Activated gamma-delta T cell treated with Interleukin-2 at 50 U/mL for 16 hours (primary cell): ENCODE results near the gene STAC2.

Experiments
- DNase-seq: peaks from one replicate; pipeline ENCODE4 v3.0.0-alpha.2; 2020

Gene STAC2

DNA sequence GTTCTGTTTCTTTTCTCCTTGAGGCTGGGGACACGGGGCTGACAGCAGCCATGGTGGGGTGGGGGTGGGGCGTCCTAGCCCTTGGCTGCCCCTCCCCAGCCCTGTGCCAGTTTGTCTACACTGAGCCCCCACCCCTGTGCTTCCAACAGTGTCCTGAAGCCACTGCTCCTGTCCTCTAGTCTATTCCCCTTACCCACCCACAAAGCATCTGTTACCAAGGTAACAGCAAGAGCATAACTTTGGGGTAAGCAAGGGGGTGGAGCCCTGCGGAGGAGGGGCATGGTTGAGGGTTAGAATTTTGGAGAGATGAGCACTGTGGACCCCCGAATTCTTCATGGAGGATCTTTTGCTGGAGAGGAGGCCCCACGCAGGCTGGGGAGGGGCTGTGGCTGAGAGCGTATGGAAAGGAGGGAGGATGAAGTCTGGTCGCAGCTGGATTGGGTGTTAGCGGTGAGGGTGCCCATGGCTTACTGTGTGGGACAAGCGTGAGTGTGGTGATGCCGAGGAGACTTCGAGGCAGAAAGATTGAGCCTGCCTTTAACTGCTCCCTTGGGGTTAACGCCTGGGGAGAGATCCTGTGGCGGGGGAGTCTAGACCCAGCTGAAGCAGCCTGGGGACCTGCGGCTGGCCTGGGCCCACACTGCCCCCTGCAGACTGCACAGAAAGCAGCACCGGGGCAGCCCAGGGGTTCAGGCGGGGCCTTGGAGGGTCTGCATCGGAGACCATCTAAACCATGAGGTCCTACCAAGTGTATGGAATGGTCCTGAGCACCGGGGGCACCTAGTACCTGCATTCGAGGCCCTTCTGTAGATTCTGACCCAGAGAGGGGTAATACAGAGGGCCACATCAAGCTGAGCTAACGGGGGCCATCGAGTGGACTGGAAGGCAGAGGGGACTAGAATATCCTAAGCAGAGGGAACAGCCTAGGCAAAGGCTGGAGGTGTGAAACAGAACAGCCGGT lies 6.1 kb upstream of the STAC2 start:
- peak; percentile 60 for DNase-seq

DNA sequence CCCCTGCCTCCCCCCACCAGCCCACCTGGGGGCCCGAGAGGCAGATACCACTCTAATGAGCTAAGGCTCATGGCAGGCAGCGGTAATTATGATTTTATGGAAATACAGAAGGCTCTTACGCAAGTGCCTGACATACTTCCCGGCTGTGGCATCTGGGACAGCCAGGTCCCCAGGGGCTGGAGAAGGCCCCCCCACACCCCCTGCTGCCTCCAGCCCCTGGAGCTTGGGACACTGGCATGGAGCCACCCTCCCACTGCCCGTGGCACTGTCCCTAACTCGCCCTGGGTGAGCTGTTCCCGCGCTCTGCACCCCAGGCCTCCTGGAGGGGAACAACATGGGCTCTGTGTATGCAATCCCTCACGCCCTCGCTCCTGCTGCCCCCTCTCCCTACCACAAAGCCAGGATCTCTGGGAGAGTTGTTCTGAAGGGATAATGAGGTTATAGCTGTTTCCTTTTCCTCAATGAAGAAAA lies 5.4 kb upstream of the STAC2 start:
- no peak for DNase-seq

DNA sequence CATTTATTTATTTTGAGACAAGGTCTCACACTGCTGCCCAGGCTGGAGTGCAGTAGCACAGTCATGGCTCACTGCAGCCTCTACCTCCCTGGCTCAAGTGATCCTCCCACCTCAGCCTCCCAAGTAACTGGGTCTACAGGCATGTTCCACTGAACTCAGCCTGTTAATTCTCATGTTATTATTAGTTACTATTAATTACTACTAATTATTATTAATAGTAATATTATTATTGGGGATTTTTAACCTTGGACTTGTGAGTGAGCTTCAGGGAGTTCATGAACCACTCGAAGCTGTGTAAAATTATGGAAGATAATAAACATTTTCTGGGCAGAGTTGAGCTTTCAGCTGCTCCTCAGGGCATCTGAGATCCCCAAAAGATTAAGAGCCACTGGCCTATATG lies 4.6 kb upstream of the STAC2 start:
- DNase-seq: no peak

DNA sequence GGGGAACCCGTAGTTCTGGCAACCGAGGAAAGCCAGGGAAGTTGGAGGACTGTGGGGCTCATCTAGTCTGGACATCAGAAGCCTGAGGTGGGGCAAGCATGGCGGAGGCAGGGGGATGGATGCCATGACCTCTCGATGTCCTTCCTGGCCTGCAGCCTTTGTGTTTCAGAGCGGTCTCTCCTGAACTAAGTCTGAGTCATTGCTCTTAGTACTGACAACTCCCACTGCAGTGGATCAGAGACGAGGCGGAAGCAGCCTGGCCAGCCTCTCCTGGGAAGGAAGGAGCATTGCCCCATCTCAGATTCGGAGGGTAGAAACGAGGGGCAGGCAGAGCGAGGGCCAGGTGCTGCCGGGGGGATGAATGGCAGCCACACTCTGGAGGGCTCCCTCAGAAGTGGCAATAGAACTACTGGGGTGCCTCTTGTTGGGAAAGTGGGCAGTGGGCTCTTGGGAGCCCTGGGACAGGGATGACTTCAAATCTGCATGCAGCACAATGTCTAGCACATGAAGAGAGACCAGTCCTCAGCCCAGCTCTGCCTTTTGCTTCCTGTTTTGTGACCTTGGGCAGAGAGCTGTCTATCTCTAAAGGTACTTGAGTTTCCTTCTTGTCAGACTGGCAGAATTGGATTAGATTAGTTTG lies 3.6 kb upstream of the STAC2 start:
- no peak for DNase-seq

DNA sequence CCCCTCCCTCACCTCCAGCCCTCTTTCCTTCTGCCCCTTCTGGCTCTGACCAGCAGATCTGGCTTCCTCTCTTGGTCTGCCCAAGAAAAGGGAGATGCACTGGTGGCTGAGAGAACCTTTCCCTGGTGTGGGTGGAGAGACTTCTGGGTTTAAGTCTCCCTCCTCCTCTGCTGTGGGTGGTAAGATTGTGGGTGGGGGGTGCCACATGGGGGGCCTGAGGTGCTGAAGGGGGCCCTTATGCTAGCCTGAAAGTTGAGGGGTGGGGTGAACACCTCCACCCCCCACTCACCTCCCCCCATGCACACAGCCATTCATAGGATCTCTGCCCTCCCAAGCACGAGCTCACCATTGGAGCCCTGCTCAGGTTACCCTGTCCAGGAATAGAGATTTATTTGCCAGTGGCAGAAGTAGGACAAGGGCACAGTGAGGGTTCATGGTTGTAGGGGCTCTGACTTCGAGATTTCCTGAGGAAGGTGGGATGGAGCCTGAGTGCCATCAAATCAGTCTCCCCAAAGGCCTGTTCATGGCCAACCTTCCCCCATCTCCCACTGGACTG lies 1.7 kb upstream of the STAC2 start:
- no peak for DNase-seq

DNA sequence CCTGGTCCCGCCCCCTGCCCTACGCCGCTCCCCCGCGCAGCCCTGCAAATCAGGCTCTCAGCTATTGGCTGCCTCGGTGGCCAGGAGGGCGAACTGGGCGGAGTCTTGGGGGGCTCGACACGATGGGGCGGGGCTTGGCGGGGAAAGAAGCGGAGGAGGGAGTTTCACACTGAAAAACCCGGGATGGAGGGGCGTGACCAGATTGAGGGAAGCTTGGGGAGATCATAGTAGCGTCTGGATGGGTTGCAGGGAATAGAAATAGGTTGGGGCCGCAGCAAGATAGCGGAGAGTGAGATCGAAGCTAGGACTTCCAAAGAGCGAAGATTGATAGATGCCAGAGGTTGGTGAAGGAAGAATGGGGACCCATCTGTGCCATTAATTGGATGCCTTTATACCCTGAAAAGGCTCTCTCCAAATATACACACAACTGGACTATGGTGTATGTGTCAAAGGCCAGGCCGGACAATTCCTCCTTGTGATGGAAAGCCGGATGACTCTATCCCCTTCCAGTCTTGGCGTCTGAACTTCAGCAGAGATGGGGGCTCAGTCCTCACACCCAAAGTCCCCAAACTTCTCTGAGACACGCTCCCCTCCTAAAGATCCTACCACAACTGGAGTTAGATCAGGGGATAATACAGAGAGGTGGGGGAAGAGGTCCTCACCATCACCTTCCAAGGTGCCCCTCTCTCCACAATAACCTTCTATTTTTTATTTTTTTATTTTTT lies 376 bp upstream of the STAC2 start:
- peak; percentile 65 for DNase-seq

DNA sequence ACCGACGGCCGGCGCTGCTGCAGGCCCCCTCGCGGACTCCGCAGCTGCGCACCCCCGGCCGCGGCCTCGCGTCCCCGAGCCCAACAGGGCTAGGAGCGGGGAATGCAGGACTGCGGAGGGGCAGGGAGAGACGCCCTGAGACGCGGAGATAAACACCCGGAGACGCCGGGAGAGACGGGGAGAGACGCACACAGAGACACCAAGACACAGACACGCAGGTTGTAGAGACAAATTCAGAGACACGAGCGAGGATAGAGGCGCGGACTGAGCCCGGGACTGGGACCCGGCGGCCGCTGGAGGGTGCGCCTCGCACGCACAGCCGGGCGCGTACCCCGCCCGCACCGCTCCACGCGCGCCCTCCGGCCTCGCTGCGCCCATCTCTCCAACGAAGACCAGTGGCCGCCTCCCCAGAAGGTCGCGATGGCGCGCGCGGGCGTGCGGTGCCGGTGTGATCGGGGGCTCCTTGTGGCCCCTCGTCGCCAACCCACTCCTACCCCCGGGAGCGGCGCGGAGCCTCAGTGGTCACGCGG lies 902 bp downstream of the STAC2 start:
- no peak for DNase-seq

DNA sequence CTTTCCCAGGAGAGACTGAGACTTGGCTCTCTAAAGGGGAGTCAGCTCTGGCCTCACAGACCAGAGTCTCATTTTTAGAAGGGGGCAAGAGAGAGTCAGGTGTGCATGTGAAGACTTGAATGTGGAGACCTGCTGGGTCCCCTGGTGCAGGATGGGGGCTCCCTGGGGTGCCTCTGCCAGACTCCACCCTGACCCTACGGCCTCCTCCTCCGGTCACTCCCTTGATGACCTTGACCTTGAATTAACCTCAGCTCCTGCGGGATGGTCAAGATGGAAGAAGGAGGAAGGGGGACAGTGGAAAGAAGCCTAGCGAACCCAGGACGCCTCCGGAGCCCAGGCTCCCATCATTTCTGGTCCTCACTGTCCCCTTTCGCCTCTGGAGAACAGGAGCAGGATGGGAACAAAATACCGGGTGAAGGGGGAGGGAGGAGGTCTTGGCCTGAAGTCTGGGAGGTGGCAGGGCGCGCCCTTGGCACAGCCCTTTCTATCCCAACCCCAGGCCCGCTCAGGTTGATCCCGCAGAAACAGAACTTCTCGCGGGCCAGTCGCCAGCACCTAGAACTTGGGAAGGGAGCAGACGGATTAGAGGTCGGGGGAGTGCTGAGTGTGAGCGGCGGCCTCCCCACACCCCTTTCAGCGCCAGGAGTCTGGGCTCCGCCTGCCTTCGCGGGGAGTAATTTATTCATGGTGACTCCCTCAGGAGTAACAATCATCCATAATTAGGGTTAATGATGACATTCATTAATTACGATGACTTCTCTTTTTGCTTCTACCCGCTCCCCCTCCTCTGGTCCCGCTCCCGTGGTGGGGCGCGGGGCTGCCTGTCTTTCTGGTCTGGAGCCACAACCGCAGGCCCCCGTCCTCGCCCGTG lies 1.6 kb downstream of the STAC2 start:
- DNase-seq: no peak

DNA sequence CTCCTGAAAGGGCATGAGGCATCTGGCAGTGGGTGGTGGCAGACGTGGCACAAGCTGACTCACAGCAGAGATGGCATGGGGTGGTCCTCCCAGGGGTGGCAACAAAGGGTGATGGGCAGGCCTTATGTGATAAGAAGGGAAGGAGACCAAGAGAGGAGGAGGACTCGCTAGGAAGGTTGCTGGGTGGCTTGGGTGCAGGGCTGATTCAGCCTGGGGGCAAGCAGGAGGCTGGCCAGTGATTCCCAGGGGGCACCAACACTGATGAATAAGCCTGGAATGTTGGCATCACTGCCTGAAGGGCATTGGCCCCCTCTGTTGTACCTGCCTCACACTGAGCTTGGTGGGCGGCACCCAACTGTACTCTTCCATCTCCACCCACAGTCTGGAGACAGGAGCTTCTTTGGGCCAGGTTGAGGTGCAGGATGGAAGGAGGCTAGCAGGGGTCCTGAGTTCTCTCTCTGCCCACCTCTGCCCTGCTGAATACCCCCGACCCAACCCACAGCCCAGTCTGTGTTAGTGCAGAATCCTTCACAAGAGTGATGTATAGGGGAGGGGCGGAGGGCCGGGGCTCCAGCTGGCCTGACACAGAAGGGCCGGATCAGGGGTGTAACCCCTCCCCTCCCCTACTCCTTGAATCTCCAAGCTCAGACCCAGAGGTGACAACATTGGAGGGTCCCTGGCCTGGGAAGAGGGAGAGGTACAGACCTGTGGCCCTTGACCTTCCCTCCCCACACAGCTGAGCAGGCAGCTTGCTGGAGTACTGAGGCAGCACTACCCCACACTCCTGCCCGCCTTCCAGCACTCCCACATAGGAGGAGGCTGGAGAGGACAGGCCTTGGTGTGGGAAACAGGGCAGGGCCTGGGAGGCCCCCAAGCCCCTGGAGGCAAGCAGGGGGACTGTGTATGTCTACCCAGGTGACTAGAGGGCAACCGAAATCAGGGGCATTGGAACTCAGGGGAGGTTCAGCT lies 2.6 kb downstream of the STAC2 start:
- DNase-seq: no peak

DNA sequence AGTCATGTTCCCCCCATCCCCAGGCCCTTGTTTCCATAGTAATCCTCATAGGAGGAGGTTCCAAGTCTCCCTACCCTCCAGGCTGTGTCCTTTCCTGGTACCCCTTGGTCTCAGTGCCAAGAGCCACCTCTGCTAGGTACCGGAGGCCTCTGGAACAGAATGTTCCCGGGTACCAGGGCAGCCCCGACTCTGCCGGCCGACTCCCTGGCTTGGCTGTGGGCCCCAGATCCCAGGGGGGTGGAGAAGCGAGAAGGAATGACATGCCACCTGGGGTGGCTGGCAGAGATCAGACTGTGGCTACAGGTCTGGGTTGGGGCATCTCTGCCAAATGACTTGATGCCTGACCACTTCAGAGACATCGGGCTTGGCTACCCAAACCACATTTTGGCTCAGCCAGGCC lies 3.6 kb downstream of the STAC2 start:
- no peak for DNase-seq

DNA sequence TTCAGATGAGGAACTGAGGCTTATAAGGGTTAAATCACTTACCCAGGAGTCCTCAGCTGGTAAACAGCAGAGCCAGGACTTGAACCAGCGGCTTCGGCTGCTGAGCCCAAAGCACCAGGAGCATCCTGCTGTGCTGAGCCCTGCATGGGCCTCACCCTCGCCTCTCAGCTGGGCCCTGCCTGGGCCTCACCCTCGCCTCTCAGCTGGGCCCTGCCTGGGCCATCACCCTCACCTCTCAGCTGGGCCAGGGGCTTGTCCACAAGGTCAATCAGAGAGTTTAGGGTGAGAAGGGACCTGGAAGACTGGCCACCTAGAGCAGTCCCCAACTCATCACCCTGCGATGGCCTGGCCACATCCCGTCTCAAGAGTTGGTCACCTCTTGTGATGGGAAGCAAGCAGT lies 4.2 kb downstream of the STAC2 start:
- DNase-seq: no peak

DNA sequence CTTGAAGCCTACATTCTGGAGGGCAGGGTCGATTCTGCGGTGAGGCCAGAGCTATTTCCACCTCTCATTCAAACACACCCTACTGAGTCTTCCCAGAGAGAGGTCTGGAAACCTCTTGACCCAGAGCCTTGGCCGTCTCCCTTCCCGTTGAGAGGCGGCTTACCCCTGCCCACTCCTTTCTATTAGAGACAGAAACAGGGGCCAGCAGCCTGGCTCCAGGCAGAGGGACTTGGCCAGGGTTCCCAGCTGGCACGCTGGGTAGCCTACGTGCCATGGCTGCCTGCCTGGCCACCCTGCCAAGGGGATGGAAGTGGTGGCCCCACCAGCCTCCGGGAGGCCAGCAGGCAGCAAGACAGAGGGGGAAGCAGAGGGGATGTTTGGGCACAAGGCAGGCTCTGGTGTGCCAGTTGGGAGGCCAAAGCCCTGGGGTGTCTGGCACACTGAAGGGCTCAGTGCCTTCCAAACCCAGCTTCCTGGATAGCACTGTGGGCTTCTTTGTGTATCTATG lies 6.0 kb downstream of the STAC2 start:
- DNase-seq: no peak

DNA sequence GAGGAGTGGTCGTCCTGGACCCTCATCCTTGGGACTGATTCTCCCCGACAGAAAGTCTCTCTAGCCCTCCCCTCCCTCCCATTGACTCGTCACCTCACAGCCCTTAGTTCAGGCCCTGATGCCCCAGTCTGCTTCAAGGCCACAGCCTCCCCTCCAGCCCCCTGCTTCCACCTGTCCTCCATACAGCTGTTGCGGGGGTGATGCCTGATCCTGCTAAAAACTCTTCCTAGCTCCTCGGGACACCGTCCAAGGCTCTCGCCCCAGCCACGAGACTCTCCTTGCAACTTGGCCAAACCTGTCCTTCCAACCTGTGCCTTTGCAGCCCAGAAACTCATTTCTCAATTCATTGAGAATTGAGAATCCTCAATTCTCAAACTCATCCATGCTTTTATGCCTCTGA lies 6.8 kb downstream of the STAC2 start:
- no peak for DNase-seq

DNA sequence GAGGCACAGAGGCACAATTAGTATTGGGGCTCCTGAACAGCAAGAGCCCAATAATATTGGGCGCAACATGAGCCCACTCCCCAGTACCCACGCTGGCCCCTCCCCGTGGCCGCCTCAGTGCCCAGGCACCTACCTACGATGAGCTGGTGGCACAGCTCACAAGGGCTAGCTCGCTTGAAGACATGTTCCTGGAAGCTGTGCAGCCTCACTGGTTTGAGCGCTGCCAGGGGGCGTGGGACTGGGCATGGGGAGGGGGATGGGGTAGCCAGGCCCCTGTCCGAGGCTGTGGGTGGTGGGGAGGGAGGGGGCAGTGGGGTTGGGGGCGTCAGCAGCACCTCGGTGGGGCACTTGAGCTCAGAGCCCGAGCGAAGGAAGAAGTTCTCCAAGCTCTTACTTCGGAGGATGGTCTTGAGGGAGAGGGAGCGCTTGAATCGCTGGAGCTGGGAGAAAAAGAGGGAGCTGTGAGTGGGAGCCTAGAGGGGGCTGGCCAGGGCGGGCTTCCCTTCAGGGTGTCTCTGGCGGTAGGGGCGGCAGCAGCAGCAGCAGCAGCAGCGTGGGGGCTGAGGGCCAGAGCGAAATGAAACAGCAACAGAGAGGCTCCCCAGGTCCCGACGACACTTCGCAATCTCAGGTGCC lies 7.9 kb downstream of the STAC2 start:
- no peak for DNase-seq

DNA sequence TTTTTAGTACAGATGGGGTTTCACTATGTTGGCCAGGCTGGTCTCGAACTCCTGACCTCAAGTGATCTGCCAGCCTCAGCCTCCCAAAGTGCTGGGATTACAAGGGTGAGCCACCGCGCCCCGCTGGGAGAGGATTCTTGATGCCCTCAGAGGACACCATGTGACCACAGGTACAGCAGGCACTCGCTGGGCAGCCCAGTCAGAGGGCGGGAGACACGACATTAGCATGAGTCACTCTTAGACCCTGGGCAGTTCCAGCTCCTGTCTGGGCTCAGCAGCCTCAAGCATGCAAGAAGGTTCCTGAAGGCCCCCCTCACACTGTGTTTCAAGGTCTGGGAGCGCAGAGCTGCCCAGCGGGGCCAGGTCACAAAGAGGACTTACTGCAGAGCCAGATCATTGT lies 11.9 kb downstream of the STAC2 start:
- no peak for DNase-seq

DNA sequence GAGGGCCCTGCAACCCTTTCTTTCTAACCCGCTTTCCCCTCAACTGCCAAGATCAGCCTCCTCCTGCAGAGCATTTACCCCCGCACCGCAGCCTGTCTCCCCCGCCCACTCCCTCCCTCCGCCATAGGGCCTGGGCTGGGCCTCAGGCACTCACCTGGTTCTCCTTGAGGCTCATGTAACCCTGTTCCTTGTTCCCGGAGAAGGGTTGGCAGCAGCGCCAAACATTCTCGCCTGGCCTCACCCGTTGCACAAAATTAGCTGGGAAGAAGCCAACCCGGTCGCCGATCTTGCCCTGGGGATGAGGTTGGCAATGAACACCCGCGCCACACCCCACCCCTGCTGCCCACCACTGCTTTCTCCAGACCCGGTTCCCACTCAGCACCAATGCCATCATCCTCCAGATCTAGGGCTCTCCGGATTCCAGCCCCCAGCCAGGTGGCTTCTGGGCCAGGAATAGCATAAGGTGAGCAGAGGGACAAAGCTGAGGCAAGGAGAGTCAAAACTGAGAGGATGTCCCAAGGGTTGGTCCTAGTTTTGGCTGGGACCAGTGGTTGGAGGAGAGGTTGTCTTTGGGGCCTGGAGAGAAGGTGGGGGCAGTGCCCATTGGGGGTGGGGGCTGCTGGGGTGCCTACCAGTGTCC lies 12.8 kb downstream of the STAC2 start:
- DNase-seq: no peak

DNA sequence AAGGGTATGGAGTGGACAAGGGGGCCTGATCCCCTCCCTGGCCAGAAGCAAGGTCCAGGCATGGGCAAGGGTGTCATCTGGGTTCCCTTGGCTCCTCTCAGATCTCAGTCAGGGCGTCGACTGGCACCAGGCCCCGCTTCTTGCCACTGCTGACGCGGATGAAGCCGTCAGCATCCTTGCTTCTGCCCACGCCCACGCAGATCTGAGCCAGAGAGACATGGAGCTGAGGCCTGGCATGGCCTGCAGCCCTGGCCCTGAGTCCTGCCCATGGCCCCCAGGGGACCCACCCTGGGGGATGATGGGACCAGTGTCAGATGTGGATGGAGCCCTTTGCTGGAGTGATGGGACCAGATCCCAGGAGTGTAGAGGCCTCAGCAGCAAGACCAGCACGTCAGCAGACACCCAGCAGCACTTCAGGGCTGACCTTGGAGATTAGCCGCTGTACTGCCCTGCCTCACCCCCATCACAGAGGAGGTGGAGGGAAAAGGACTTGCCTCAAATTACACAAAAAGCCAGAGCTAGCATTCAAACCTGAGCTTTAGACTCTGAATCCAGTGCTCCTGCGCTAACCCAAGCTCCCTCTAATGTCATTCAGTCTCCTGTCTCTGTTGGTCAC lies 13.4 kb downstream of the STAC2 start:
- no peak for DNase-seq

DNA sequence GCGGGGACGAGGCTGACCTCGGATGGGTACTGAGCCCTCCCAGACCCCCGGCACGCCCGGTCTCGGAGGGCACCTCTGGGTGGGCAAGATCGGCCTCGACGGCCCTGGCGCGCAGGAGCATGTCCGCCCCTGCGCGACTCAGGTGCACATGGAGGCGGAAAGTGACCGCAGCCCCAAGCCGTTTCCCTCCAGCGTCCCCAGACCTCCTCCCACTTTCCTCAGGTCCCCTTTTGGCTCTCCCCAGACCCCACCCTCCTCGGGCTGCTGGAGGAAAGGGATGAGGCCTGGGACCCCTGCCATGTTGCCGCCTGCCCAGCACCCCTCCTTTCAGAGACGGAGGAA lies 15.7 kb downstream of the STAC2 start:
- DNase-seq: no peak
